ENCODE measurements around the gene KCNA2. TPM values are rescaled to one million over a fixed set of nuclear protein-coding genes. Genes with fewer than 3 reads are reported as not detected.

KCNA2 gene
- total RNA-seq, 1 donor from 2014 or later, result 0.04 TPM

DNA sequence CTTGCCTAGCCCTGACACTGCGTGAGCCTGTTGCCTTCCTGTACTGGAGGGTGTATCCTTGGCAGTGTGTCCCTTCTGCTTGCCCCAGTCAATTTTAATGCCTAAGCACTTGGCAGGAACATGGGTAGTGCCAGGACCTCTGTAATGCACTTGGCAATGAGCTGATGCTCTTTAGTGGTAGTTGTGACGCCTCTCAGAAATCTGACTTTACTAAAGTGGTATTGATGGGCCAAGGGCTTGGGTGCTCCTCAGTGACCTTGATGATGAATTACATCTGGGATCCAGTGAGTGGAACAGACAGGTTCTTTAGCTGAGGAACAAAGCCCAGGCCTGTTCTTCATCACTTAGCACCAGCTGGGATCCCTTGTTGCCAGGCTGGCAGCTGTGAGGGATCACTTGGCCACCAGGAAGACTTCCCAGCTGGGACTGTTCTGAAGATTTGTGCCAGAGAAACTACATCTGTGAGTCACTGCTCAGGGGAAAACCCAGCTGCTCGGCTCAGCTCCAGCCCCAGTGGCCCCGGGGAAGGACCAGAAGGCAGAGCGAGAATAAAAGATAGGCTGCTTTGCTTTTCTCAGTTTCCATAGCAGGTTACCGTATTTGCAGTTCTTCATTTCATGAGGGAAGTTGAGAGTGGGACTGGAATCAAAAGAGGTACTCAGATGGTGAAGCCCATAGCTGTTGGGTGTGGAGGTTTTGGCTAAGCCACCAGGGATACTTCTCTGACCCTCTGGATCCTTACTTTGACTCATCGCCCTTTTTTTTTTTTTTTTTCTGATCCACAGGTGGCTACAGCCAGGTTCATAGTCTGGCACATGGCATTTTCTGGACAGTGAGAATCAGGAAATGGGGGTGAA lies 28.5 kb upstream of the KCNA2 start:
- no peak for TF ChIP-seq EZH2phosphoT487 (IDR thresholded peaks at IDR 0.05)
- no peak for TF ChIP-seq EZH2 (IDR thresholded peaks at IDR 0.05)
- TF ChIP-seq, protein P1, sequence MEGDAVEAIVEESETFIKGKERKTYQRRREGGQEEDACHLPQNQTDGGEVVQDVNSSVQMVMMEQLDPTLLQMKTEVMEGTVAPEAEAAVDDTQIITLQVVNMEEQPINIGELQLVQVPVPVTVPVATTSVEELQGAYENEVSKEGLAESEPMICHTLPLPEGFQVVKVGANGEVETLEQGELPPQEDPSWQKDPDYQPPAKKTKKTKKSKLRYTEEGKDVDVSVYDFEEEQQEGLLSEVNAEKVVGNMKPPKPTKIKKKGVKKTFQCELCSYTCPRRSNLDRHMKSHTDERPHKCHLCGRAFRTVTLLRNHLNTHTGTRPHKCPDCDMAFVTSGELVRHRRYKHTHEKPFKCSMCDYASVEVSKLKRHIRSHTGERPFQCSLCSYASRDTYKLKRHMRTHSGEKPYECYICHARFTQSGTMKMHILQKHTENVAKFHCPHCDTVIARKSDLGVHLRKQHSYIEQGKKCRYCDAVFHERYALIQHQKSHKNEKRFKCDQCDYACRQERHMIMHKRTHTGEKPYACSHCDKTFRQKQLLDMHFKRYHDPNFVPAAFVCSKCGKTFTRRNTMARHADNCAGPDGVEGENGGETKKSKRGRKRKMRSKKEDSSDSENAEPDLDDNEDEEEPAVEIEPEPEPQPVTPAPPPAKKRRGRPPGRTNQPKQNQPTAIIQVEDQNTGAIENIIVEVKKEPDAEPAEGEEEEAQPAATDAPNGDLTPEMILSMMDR (IDR thresholded peaks at IDR 0.05), result no peak
- H3K9ac ChIP-seq, result no peak overlapping the region
- no peak overlapping the region for H2AFZ ChIP-seq (replicated peaks)
- no peak for DNase-seq (ENCODE audit: low spot score)
- H3F3A ChIP-seq (ENCODE audit: low read depth), result no peaks in the 10 kb centered on the region
- H3K79me2 ChIP-seq (ENCODE audit: low read depth), result no peaks in the 10 kb centered on the region
- Mint-ChIP-seq H3K27me3 (ENCODE audit: insufficient read depth, low read depth) (no peaks in the 10 kb centered on the region), H3K27ac (no peak overlapping the region), H3K36me3 (no peaks in the 10 kb centered on the region), H3K4me3 (no peak overlapping the region), H3K9me3 (no peaks in the 10 kb centered on the region), H3K4me1 (no peaks in the 10 kb centered on the region)
- H3K27me3 ChIP-seq, result no peaks in the 10 kb centered on the region
- H3K4me2 ChIP-seq, result no peak overlapping the region
- no peak overlapping the region for H3K27ac ChIP-seq
- H4K20me1 ChIP-seq (ENCODE audit: low read depth), result no peaks in the 10 kb centered on the region
- H3K4me3 ChIP-seq, result no peak overlapping the region
- H3K36me3 ChIP-seq, result no peaks in the 10 kb centered on the region
- H3K9me3 ChIP-seq (ENCODE audit: low read depth), result no peaks in the 10 kb centered on the region
- H3K4me1 ChIP-seq, result no peaks in the 10 kb centered on the region

GRCh38 chr1:110634086-110634454 lies 27.9 kb upstream of the KCNA2 start:
- H3K27me3 Mint-ChIP-seq (ENCODE audit: insufficient read depth, low read depth), result no peaks in the 10 kb centered on the region
- no peaks in the 10 kb centered on the region for H3K36me3 Mint-ChIP-seq
- Histone ChIP-seq H3F3A (ENCODE audit: low read depth) (no peaks in the 10 kb centered on the region), H3K9me3 (ENCODE audit: low read depth) (no peaks in the 10 kb centered on the region), H2AFZ (replicated peaks) (no peak overlapping the region), H3K4me3 (no peak overlapping the region), H3K36me3 (no peaks in the 10 kb centered on the region), H3K9ac (no peak overlapping the region), H3K27me3 (no peaks in the 10 kb centered on the region), H4K20me1 (ENCODE audit: low read depth) (no peaks in the 10 kb centered on the region), H3K4me2 (no peak overlapping the region), H3K79me2 (ENCODE audit: low read depth) (no peaks in the 10 kb centered on the region), H3K4me1 (no peaks in the 10 kb centered on the region), H3K27ac (no peak overlapping the region)
- TF ChIP-seq EZH2 (IDR thresholded peaks at IDR 0.05) (no peak), EZH2phosphoT487 (IDR thresholded peaks at IDR 0.05) (no peak)
- TF ChIP-seq, protein P1 (IDR thresholded peaks at IDR 0.05), result no peak
- H3K4me1 Mint-ChIP-seq, result no peaks in the 10 kb centered on the region
- H3K27ac Mint-ChIP-seq, result no peak overlapping the region
- no peaks in the 10 kb centered on the region for H3K9me3 Mint-ChIP-seq
- no peak overlapping the region for H3K4me3 Mint-ChIP-seq
- DNase-seq (ENCODE audit: low spot score), result no peak

DNA sequence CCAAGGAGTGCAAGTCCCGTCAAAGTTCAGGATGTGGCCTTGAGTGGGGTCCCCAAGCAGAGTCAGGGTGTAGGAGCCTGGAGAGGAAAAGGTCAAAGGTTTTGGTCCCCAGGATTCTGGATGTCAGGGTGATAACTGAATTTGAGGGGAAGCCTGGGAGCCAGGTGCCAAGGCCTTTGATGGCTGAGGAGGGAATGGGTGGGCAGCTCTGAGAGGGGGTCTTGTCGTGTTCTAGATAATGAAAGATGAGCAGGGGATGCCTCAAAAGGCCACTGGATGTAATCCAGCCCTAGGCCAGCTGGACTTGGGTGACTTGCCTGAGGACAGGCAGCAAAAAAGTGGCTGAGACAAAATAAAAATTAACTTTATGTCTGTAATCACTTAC lies 27.5 kb upstream of the KCNA2 start:
- H3K4me3 Mint-ChIP-seq, result no peak overlapping the region
- H3K4me2 ChIP-seq, result no peak overlapping the region
- H3K79me2 ChIP-seq (ENCODE audit: low read depth), result no peaks in the 10 kb centered on the region
- H2AFZ ChIP-seq (replicated peaks), result no peak overlapping the region
- H3K4me1 Mint-ChIP-seq, result no peaks in the 10 kb centered on the region
- H3K27ac Mint-ChIP-seq, result no peak overlapping the region
- TF ChIP-seq EZH2phosphoT487 (IDR thresholded peaks at IDR 0.05) (no peak), EZH2 (IDR thresholded peaks at IDR 0.05) (no peak)
- TF ChIP-seq, protein P1 (IDR thresholded peaks at IDR 0.05), result no peak
- H3K27me3 Mint-ChIP-seq (ENCODE audit: insufficient read depth, low read depth), result no peaks in the 10 kb centered on the region
- H3K36me3 Mint-ChIP-seq, result no peaks in the 10 kb centered on the region
- no peaks in the 10 kb centered on the region for H3K27me3 ChIP-seq
- no peaks in the 10 kb centered on the region for H3K9me3 ChIP-seq (ENCODE audit: low read depth)
- no peak overlapping the region for H3K9ac ChIP-seq
- no peak for DNase-seq (ENCODE audit: low spot score)
- no peaks in the 10 kb centered on the region for H4K20me1 ChIP-seq (ENCODE audit: low read depth)
- H3K27ac ChIP-seq, result no peak overlapping the region
- no peaks in the 10 kb centered on the region for H3K36me3 ChIP-seq
- H3K9me3 Mint-ChIP-seq, result no peaks in the 10 kb centered on the region
- H3K4me1 ChIP-seq, result no peaks in the 10 kb centered on the region
- H3F3A ChIP-seq (ENCODE audit: low read depth), result no peaks in the 10 kb centered on the region
- no peak overlapping the region for H3K4me3 ChIP-seq

All from neural progenitor cell (in vitro differentiated cells).